Activated CD4-positive, CD25-positive, alpha-beta regulatory T cell (primary cell): ENCODE data around the gene SNUPN.

Source experiments
- DNase-seq, 4 experiments: peaks; one replicate each; lab custom pipeline; 2025; lab: John Stamatoyannopoulos, UW

The SNUPN gene

GRCh38 chr15:75625542-75626347 lies at the start of gene SNUPN:
Gene SNUPN (minus strand): TSS chr15:75625725. CDS start chr15:75621051, 4,674 bp downstream.
- DNase-seq, result peak; percentile 88 to 93 (median 91)

GRCh38 chr15:75674366-75674765 lies 48.8 kb upstream of the SNUPN start:
- no peak for DNase-seq

DNA sequence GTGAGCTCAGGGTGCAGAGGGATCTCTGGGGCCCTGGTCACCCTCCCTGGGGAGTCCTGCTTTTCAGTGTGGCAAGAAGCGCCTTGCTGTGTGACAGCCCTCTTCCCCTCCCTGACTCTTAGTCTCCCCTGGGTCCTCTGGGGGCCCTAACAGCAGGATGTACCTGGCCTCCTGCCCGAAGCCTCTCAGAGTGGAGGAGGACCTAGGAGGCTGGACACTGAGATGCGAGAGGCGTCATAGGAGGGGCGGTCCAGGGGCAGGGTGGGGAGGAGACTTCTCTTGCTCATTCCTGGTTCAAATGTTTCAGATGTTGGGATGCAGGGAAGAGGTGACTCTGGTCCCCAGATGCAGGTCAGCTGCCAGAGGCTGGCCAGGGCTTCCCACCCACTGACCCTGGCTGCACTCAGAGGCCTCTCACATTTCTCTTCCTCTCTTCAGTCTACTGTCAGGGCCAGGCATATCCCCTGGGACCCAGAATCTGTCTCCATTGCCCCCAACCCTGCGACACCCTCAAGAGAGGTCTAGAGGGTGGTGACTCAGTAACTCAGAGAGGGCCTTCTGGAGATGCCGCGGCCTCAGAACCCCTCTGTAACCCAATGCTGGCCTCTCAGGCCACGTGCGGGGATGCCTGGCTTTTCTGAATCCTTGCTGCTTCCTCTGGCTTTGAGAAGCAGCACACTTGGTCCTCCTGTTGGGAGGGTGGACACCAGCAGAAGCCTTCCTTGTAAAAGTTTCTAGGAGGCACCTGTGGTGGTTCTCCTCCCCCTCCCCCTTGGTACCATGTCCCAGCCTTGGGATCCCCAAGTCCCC lies 48.1 kb upstream of the SNUPN start:
- DNase-seq, result no peak

DNA sequence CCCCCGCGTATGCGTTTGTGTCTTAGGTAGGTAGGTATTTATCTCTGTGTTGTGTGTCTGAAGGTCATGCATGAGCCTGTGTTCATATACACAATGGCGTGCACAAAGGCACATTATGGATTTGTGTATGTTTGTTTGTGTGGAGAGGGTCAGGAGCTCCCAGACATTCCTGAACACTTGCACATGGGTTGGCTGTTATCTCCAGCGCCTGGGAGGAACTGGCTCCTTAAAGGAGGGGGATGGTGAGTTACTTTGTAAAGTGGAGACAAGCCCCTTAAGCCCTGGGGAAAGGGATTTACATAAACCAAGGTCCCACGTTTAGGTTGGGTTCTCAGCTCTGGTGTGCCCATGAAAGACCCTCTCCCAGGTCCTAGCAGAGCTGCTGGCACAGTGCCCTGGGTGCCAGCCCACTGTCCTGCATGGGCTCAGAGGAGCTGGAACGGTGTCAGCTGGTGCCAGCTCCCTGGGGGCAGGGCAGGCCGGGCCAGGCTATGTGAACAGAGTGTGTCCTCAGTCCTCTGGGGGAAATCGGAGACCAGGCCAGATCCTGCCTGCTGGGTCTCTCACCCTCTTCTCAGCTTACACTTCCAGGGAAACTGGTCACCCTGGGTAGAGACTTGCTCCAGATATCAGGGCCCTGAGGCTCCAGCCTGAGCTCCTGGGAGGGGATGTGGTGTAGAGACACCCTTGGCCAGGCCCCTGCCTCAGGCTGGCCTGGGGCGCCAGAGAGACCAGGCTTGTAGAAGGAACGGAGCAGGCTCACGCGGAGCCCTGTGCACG lies 47.3 kb upstream of the SNUPN start:
- DNase-seq, result no peak

DNA sequence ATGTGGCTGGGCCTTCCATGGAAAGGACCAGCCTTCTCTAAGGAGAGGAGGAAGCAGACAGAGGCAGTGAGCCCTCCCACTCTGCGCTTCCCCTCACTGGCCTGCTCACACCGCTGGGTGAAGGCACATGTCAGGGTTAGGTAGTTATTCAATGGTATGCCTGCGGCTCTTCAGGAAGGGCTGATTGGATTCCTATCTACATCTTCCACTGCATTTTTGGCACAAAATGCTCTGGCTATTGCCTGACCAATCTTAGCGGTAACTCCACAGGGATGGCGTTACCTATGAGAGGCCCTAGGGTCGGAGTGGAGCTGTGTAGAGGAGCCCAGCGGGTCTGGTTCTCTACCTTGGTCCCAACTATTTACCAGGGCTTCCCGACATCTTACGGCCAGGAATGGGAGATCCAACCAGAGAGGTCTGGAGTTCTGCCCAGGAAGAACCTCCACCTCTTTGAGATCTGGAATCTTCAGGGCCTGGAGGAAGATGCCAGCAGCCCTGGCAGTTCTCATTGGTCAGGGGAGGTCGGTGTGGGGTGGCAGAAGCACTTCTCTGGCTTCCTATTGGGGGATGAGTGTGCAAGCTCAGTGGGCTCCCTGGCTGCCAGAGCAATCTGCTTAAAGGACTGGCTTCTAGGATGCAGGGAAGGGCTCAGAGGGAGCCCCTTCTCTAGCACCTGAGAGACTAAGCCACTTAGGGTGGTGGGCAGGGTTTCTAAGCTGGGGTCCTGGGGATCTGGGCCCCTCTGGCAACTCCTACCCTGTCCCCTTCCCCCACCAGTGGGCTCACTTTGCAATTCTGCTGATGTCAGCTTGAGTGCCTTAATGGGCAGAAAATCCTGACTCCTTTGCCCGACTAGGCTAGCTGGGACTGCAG lies 46.4 kb upstream of the SNUPN start:
- no peak for DNase-seq

DNA sequence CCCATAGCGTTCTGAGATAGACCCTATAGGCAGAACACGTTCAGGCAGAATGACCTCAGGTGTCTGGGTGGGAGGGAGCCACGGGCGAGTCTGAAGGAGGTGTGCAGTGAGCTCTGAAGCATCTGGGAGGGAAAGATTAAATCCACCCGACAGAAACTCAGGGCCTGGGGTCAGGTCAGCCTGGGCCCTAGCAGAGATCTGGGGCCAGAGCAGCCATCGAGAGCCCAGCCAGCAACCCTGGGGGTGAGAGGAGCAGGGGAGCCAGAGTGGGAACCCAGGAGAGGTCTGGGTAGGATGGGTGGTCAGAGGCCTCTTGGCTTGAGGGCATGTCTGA lies 44.3 kb upstream of the SNUPN start:
- no peak for DNase-seq

DNA sequence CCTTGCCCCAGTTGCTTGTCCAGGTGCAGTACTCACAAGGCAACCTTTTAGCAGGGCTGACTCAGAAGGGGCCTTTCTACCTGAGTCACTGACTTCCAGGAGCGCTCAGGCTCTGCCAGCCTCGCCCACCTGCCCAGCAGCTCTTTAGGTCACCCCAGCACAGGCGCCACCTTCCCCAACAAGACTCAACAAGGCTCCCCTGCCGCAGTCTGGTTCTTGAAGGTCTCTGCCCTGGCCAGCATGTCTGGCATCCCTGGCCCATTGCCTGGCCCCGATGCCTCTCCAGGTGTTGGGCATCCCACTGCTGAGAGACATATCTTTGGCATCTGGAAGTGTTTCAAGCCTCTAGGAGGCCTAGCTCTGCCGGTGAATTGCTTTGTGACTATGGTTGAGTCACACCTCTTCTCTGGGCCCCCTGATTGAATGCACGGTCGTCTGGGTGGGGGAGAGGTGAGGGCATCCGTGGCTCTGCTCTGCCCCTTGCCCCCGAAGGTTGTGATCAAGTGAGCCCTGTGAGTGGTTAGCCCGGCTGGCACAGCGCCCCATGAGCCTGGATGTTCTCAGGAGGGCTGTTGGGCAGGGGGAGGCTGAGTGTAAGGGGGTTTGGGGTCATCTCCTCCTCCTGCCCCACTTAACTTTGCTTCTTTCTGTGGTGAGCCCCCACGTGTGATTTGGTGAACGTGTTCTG lies 43.8 kb upstream of the SNUPN start:
- no peak for DNase-seq

- DNase-seq, result no peak
Observed at GRCh38 chr15:75666823-75667501, 41.4 kb upstream of the SNUPN start.

DNA sequence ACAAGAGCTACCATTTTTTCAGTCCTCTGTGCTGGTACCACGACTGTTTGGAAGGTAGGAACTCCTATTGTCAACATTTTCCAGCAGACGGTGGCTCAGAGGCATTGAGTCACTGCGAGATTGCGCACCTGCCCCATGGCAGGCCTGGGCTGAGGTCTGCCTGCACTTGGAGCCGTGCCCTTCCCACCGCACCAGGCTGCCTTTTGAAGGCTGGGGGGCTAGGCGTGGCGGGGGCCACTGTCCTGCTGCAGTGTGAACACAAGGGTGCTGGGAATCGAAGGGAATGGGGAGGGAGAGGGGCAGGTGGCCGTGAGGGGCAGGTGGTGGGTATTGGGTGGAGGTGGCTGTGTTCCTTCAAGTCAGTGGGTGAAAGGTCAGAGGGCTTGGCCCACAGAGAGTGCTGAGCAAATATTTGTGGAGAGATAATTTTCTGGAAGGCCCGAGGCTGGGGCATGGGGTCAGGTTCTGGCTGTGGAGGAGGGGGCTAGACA lies 38.5 kb upstream of the SNUPN start:
- no peak for DNase-seq

DNA sequence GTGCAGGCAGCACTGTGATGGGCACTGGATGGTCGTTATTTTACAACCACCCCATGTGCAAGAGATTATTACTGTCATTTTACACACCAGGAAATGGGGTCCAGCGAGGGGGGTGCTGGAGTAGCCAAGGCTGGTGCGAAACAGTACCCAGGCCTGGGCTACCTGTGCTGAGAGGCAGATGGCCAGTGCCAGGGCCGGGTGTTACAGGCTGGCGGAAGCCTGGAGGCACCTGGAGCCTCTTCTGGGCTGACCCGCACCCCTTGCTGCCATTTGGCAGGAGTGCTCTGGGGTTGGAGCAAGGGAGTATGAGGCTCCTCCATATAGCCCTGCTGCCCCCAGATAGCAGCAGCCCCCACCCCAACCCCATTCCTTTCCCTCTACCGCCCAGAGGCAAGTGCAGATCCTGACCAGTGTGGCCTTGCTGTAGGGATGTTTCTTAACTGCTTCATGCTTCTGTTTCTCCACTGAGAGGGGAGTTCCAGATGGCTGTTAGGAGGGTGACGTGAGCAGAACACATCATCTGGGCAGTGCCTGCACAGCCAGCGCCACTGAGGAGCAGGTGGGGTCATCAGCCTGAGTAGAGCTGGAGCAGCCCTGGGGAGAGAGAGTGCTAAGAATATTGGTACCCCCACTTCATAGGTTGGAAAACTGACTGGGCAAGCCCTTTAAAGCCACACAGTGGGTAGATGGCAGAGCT lies 37.4 kb upstream of the SNUPN start:
- no peak for DNase-seq

GRCh38 chr15:75661756-75662140 lies 36.2 kb upstream of the SNUPN start:
- DNase-seq, result no peak

GRCh38 chr15:75661100-75661755 lies 35.7 kb upstream of the SNUPN start:
- no peak for DNase-seq

DNA sequence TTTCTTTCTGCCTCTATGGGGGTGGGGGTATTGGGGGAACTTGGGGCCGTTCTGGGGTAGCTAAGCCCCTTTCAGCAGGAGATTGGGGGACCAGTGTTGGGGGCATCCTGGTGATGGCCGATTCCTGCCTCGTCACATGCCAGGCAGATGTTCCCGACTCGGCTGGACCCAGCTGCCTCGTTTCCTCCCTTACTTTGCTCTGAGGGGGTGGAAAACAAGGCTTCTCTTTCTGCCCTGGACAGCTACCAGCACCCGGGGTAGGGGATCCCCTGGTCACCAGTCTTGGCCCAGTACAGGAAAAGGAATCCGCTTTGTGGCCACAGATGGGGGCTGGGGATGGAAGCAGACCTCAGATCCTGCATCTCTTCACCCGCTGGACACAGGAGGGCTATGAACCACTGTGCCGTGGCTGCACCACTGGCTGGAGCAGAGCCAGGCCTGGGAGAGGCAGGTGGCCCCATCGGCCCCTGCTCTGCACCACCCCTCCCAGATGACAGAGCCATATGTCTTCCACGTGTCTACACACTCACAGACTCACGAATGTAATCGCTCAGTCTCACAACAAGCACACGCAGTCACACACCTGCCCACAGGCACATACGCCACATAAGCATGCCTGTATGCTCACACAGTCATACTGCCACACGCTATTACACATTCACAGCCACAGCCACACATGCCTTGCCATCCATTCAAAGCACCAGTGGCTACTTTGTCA lies 34.6 kb upstream of the SNUPN start:
- no peak for DNase-seq

DNA sequence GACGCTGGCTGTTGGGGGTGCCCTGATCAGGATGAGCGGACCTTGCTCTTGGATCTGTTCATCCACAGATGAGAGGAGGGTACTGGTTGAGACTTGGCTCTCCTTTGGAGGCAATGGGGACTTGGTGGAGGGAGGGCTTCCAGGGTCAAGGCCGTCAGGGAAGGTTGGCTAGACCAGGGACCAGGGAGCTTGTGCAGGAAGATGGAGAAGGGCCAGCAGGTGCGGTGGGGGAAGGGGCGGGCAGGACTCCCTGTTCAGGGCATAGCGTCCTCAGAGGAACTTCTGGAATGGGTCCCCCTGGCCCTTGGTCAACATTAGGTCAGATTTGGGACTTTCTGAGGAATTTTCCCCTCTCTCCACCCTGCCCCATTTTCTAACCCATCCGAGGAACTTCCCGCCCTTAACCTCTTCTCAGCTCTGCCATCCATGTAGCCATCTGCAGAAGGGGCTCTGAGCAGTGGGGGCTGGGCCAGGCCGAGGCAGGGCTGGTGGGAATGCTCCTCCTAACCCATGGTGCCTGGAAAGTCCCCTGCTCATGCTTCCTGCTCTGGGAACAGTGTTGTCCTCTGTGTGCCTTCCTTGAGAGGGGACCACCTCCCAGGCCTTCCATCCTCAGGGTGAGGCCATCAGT lies 33.7 kb upstream of the SNUPN start:
- DNase-seq, result no peak

DNA sequence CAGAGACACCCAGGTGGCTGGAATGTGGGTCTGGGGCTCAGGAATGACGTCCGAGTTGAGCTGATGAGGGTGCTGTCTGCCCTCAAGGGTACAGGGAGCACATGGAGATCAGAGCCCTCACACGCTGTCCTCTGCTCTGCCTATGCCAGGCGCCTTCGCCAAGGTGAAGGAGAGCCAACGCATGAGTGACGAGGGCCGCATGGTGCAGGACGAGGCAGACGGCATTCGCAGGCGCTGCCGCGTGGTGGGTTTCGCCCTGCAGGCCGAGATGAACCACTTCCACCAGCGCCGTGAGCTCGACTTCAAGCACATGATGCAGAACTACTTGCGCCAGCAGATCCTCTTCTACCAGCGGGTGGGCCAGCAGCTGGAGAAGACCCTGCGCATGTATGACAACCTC lies 31.3 kb upstream of the SNUPN start:
- DNase-seq, result no peak

DNA sequence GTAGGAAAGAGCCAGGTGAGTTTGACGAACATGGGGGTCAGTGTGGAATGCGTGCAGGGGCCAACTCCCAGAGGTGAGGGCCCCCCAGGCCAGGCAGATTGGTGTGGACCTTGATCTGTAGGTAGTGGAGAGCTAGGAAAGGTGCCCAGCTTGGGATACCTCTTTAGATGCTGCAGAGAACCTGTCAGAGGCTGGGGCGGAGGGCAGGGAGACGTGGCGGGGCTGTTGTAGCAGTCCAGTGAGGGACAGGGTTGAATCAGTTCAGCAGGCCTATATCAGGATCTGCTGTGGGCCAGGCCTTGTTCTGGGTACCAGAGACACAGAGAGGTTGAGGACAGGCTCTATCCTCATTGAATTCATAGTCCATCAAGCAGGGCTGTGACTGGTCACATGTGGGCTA lies 30.8 kb upstream of the SNUPN start:
- DNase-seq, result no peak

- no peak for DNase-seq
Observed at GRCh38 chr15:75655931-75656330, 30.4 kb upstream of the SNUPN start.
